ENCODE measurements around the gene SV2C. TPM values are rescaled to one million over a fixed set of nuclear protein-coding genes. Genes with fewer than 3 reads are reported as not detected.

Gene SV2C
- total and polyA plus RNA-seq, 2 of the 13 experiments (the other 11 are each of a cell fraction or from before 2014, with no cell fraction given), result not detected

DNA sequence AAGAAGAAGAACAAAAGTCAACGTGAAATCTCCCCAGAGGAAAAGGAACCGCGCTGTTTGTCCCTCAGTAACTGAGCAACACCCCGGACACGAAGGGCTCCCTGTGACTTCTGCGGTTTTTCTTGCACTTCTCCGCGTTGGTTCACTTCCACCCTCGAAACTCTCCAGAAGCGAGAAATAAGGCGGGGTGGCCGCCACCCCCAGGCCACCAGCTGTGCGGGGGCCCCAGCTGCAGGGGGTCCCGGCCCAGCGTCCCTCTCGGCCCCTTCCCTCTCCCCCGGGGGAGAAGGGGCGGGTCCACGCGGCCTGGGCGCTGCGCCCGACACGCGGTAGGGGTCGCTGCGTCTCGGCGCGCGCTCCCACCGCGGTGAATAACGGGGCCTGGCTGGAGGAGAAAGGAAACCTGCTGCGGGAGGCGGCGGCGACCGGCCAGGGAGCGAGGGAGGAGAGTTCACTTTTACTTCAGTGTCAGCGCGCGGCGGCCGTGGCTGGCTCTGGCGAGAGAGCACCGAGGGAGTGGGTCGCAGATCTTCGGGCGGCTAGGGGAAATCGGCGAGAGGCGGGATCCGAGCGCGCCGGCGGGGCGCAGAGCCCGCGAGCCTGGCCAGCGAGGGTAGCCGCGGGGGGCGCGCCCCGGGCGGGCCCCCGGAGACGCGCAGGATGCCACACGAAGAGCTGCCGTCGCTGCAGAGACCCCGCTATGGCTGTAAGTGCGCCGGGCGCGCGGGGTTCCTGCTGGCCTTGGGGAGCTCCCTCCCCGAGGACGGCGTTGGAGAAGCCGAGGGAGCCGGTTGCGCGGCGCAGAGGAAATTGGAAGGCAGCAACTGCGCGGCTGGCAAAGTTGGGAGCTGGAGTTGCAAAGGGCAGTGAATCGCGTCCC lies 319.9 kb downstream of the SV2C start, which contains the start of gene IQGAP2:
Gene IQGAP2 (plus strand): TSS at position 400 of the 880 bp plus-strand sequence. CDS start 261 bp downstream, at position 661.
- H4K20me1 ChIP-seq (ENCODE audit: insufficient read depth, low read length), result no peaks in the 10 kb centered on the region
- no peaks in the 10 kb centered on the region for H3K36me3 ChIP-seq (replicated peaks in 1 of 2; ENCODE audit: control insufficient read depth in 1 of 2, insufficient read depth in 2 of 2, low read length in 2 of 2)
- peak within 1 kb of the TSS; percentile 90 for H3K4me2 ChIP-seq (ENCODE audit: low read depth, low read length)
- under 1% methylated on average over 40 of the region's 92 CpGs for WGBS (ENCODE audit: low lambda C conversion rate)
- no peaks in the 10 kb centered on the region for H3K9me3 ChIP-seq (ENCODE audit: low read length)
- peaks cover 61% of the 10 kb centered on the region for H3K4me1 ChIP-seq (ENCODE audit: insufficient read depth, low read length)
- intact Hi-C loops (cut with micrococcal nuclease; ENCODE audit: unreplicated experiment) (loop anchor here (1.0 to 5.0 kb wide), 4 partner anchors 34 to 179 kb away; no protein-coding TSS in a partner anchor), in situ Hi-C loops (cut with HindIII; ENCODE audit: extremely low pct_ligation_motif_present, low pct_unique_long_range_greater_than_20kb) (loop anchor here (5.0 kb wide), 2 partner anchors 54 to 139 kb away; no protein-coding TSS in a partner anchor)
- peak within 1 kb of the TSS; percentile 64 to 90 (median 77) for H3K4me3 ChIP-seq (replicated peaks in 1 of 3; ENCODE audit: insufficient read depth in 1 of 3, low read depth in 2 of 3, low read length in 3 of 3)
- H3K79me2 ChIP-seq (ENCODE audit: insufficient read depth, low read length), result peaks cover 41% of the 10 kb centered on the region
- TSS peak; percentile 46 for BruUV-seq (replicated peaks)
- H3K27ac ChIP-seq (ENCODE audit: extremely low read length, insufficient read depth, low read length), result peak within 1 kb of the TSS; percentile 97
- CTCF ChIA-PET (ENCODE audit: low intra/inter-chr PET ratio, low total read pairs), result interaction anchor here (1.3 to 2.9 kb wide), 4 partner anchors 65 to 181 kb away, joined by 3 to 21 read pairs (median 7); no protein-coding TSS in a partner anchor
- ATAC-seq (peak; percentile 71), DNase-seq (ENCODE audit: low spot score) (peak; percentile 50), FAIRE-seq (no peak)
- POLR2A ChIA-PET, result interaction anchor here (0.7 to 2.8 kb wide), 8 partner anchors 11 to 144 kb away, joined by 3 to 11 read pairs (median 4); no protein-coding TSS in a partner anchor
- H3K9ac ChIP-seq (ENCODE audit: insufficient read depth, low read depth, low read length), result peak within 1 kb of the TSS; percentile 92
- no peak within 1 kb of the TSS for H2AFZ ChIP-seq (ENCODE audit: low read length)
- H3K27me3 ChIP-seq (ENCODE audit: control insufficient read depth in 1 of 2, insufficient read depth in 2 of 2, low read length in 2 of 2), result no peaks in the 10 kb centered on the region
- TF ChIP-seq ZMYM2 (CRISPR knock-in tag; IDR thresholded peaks at IDR 0.05), result no peak
- TF ChIP-seq ZNF790 (CRISPR knock-in tag; IDR thresholded peaks at IDR 0.05; ENCODE audit: borderline replicate concordance), result no peak
- TF ChIP-seq, protein P1, sequence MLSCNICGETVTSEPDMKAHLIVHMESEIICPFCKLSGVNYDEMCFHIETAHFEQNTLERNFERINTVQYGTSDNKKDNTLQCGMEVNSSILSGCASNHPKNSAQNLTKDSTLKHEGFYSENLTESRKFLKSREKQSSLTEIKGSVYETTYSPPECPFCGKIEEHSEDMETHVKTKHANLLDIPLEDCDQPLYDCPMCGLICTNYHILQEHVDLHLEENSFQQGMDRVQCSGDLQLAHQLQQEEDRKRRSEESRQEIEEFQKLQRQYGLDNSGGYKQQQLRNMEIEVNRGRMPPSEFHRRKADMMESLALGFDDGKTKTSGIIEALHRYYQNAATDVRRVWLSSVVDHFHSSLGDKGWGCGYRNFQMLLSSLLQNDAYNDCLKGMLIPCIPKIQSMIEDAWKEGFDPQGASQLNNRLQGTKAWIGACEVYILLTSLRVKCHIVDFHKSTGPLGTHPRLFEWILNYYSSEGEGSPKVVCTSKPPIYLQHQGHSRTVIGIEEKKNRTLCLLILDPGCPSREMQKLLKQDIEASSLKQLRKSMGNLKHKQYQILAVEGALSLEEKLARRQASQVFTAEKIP (CRISPR knock-in tag; IDR thresholded peaks at IDR 0.05; ENCODE audit: borderline replicate concordance), result no peak
- peak; percentile 81 for TF ChIP-seq KAT7 (CRISPR knock-in tag; IDR thresholded peaks at IDR 0.05; ENCODE audit: borderline replicate concordance)
- TF ChIP-seq, protein P2, sequence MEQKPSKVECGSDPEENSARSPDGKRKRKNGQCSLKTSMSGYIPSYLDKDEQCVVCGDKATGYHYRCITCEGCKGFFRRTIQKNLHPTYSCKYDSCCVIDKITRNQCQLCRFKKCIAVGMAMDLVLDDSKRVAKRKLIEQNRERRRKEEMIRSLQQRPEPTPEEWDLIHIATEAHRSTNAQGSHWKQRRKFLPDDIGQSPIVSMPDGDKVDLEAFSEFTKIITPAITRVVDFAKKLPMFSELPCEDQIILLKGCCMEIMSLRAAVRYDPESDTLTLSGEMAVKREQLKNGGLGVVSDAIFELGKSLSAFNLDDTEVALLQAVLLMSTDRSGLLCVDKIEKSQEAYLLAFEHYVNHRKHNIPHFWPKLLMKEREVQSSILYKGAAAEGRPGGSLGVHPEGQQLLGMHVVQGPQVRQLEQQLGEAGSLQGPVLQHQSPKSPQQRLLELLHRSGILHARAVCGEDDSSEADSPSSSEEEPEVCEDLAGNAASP (CRISPR knock-in tag; IDR thresholded peaks at IDR 0.05; ENCODE audit: borderline replicate concordance), result peak; percentile 55; the same call in 1 of the 2 replicates
- peak; percentile 85; the same call in 1 of the 2 replicates for TF ChIP-seq ZNF839 (CRISPR knock-in tag; IDR thresholded peaks at IDR 0.05; ENCODE audit: borderline replicate concordance)
- TF ChIP-seq, protein P3, sequence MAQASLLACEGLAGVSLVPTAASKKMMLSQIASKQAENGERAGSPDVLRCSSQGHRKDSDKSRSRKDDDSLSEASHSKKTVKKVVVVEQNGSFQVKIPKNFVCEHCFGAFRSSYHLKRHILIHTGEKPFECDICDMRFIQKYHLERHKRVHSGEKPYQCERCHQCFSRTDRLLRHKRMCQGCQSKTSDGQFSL (CRISPR knock-in tag; IDR thresholded peaks at IDR 0.05), result peak; percentile 39; the same call in 1 of the 2 replicates
- no peak for TF ChIP-seq SATB2 (CRISPR knock-in tag; IDR thresholded peaks at IDR 0.05)
- TF ChIP-seq ONECUT2 (CRISPR knock-in tag; IDR thresholded peaks at IDR 0.05), result no peak
- TF ChIP-seq ZSCAN25 (CRISPR knock-in tag; IDR thresholded peaks at IDR 0.05), result peak; percentile 17; the same call in 1 of the 2 replicates
- no peak; the same call in 1 of the 2 replicates for TF ChIP-seq SNAI1 (CRISPR knock-in tag; IDR thresholded peaks at IDR 0.05; ENCODE audit: borderline replicate concordance)
- TF ChIP-seq, protein P4, sequence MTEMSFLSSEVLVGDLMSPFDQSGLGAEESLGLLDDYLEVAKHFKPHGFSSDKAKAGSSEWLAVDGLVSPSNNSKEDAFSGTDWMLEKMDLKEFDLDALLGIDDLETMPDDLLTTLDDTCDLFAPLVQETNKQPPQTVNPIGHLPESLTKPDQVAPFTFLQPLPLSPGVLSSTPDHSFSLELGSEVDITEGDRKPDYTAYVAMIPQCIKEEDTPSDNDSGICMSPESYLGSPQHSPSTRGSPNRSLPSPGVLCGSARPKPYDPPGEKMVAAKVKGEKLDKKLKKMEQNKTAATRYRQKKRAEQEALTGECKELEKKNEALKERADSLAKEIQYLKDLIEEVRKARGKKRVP (CRISPR knock-in tag; IDR thresholded peaks at IDR 0.05), result no peak
- peak; percentile 93 for TF ChIP-seq KDM3A (CRISPR knock-in tag; IDR thresholded peaks at IDR 0.05; ENCODE audit: low read depth)
- no peak for TF ChIP-seq CC2D1A (CRISPR knock-in tag; IDR thresholded peaks at IDR 0.05)
- TF ChIP-seq KAT8 (CRISPR knock-in tag; IDR thresholded peaks at IDR 0.05), result peak; percentile 26
